ENCODE results near the gene MAP3K19.

The MAP3K19 gene

DNA sequence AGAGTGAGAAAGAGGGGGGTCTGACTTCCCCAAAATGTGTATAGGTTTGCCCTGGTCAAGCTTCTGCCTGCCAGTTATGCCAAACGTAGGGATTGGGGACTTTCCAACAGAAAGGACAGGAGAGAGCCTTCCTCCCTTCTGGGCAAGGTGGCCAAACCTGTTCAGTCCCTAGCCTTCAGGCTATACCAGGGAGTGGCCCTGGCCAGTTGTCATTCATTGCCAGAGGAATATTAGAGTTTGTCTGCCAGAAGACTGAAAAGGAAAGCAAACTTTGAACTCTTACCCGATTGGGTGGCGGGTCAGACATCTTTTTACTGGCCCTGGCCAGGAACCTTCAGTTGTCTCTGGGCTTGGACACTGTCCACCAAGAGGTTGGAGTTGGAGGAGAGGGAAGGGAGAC lies 27.0 kb upstream of the MAP3K19 start:
- Histone ChIP-seq H3K4me3 (ENCODE audit: low read depth, low read length) (no peak overlapping the region), H3K27ac (no peak overlapping the region), H3K36me3 (replicated peaks) (no peaks in the 10 kb centered on the region), H3K27me3 (replicated peaks) (no peaks in the 10 kb centered on the region)
- TF ChIP-seq, protein P1, sequence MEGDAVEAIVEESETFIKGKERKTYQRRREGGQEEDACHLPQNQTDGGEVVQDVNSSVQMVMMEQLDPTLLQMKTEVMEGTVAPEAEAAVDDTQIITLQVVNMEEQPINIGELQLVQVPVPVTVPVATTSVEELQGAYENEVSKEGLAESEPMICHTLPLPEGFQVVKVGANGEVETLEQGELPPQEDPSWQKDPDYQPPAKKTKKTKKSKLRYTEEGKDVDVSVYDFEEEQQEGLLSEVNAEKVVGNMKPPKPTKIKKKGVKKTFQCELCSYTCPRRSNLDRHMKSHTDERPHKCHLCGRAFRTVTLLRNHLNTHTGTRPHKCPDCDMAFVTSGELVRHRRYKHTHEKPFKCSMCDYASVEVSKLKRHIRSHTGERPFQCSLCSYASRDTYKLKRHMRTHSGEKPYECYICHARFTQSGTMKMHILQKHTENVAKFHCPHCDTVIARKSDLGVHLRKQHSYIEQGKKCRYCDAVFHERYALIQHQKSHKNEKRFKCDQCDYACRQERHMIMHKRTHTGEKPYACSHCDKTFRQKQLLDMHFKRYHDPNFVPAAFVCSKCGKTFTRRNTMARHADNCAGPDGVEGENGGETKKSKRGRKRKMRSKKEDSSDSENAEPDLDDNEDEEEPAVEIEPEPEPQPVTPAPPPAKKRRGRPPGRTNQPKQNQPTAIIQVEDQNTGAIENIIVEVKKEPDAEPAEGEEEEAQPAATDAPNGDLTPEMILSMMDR (IDR thresholded peaks at IDR 0.05; ENCODE audit: low read depth, low read length, missing control alignments): no peak
- no peak for DNase-seq
- in situ Hi-C loops (cut with HindIII; ENCODE audit: low pct_ligation_motif_present, low sequenced_read_pairs): no loop called here

DNA sequence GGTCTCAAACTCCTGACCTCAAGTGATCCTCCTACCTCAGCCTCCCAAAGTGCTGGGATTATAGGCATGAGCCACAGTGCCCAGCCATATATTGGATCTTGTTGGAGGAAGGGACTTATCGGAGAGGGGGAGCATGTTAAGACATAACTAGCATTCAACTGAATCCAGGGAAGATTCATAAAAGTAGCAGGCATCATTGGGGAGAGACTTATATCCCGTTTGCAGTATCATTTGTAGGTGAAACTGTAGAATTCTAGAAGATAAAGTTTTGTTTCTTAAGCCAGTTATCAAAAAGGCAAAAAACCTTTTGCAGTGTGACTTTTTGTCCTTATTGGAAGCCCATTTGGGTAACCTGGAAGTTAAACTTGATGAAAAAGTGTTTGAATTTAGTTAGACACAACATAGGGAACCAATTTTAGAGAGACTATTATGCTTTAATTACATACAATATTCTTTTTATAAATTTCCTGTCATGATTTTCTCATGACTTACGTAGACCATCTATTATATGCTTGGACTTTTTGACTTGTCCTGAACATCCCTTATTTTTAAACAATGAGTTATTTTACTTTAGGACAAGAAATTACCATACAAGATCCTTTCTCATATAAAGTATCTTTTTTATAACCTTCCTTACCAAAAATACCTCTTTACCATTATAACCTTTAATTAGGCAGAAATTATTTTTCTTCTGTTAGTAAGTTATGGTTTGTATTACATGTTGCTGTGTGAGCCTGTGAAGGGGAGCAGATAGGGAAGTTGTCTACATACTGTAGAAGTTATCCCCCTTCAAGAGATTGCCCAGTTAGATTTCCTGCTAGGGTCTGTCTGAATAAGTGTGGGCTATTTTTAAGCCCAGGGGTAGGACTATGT lies 25.1 kb upstream of the MAP3K19 start:
- in situ Hi-C loops (cut with HindIII; ENCODE audit: low pct_ligation_motif_present, low sequenced_read_pairs): no loop called here
- Histone ChIP-seq H3K36me3 (replicated peaks) (no peaks in the 10 kb centered on the region), H3K4me3 (ENCODE audit: low read depth, low read length) (no peak overlapping the region), H3K27me3 (replicated peaks) (no peaks in the 10 kb centered on the region), H3K27ac (no peak overlapping the region)
- no peak for DNase-seq
- TF ChIP-seq, protein P1 (IDR thresholded peaks at IDR 0.05; ENCODE audit: low read depth, low read length, missing control alignments): no peak

DNA sequence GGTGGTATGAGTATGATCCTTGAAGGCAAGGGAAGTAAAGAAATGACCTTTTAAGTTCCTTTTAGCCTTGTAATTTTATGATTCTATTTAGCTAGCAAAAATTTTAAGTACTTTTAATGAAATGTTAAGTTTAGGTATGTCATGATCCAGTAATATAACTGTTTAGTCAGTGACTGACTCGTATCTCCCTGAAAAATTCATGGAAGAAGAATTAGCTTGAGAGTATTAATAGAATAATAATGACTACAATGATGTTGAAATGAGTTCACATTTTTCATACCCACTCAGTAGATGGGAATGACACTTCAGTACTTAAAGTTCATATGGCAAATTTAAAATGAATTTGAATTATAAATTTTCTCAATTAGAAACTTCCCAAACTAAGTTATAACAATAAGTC lies 19.5 kb upstream of the MAP3K19 start:
- H3K4me3 ChIP-seq (ENCODE audit: low read depth, low read length): no peak overlapping the region
- H3K27ac ChIP-seq: no peak overlapping the region
- DNase-seq: no peak
- in situ Hi-C loops (cut with HindIII; ENCODE audit: low pct_ligation_motif_present, low sequenced_read_pairs): no loop called here
- H3K36me3 ChIP-seq (replicated peaks): no peaks in the 10 kb centered on the region
- no peaks in the 10 kb centered on the region for H3K27me3 ChIP-seq (replicated peaks)
- TF ChIP-seq, protein P1 (IDR thresholded peaks at IDR 0.05; ENCODE audit: low read depth, low read length, missing control alignments): no peak

DNA sequence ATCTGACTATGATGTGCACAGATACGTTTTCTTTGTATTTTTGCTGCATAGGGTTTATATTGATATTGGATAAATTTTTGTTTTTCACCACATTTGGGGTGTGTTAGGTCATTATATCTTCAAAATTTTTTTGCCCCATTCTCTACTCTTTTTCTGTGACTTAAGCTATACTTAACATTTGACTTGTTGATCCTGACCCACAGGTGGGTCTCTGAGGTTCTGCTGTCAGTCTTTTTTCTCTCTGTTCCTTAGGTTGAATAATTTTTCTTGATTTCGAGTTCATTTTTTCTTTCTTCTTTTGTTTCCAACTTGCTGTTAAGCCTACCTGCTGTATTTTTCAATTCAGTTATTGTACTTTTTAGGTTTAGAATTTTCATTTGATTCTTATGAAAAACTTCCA lies 16.9 kb upstream of the MAP3K19 start:
- Histone ChIP-seq H3K36me3 (replicated peaks) (peaks cover 8% of the 10 kb centered on the region), H3K27me3 (replicated peaks) (no peaks in the 10 kb centered on the region), H3K27ac (no peak overlapping the region), H3K4me3 (ENCODE audit: low read depth, low read length) (no peak overlapping the region)
- in situ Hi-C loops (cut with HindIII; ENCODE audit: low pct_ligation_motif_present, low sequenced_read_pairs): no loop called here
- no peak for DNase-seq
- TF ChIP-seq, protein P1 (IDR thresholded peaks at IDR 0.05; ENCODE audit: low read depth, low read length, missing control alignments): no peak

DNA sequence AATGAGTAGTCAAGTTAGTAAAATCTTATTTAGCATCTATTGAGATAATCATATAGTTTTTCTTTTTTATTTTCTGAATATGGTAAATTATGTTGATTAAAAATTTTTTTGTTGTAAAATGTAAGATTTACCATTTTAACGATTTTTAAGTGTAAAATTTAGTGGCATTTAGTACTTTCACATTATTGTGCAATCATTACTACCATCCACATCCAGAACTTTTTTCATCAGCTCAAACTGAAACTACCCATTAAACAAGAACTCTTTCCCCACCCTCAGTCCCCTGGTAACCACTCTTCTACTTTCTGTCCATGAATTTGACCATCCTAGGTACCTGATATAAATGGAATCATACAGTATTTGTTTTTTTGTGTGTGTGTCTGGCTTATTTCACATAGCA lies 16.0 kb upstream of the MAP3K19 start:
- no peak for DNase-seq
- H3K27me3 ChIP-seq (replicated peaks): no peaks in the 10 kb centered on the region
- H3K27ac ChIP-seq: no peak overlapping the region
- in situ Hi-C loops (cut with HindIII; ENCODE audit: low pct_ligation_motif_present, low sequenced_read_pairs): no loop called here
- H3K4me3 ChIP-seq (ENCODE audit: low read depth, low read length): no peak overlapping the region
- TF ChIP-seq, protein P1 (IDR thresholded peaks at IDR 0.05; ENCODE audit: low read depth, low read length, missing control alignments): no peak
- peaks cover 8% of the 10 kb centered on the region for H3K36me3 ChIP-seq (replicated peaks)

DNA sequence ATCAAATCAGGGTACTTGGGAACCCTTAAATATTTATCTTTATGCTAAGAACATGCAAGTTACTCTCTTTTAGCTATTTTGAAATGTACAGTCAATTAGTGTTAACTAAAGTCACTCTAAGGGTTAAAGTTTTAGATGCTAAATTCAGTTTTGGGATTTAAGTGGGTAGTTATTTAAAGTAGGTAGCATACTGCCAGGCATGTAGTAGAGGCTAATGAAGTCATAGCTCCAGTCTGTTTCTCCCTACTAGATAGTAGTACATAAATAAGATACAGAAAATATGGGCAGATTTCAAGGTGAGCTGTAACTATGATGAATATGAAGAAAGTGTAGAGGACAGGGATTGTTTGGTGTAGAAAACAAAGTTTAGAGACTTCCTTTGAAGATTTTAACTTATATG lies 12.3 kb upstream of the MAP3K19 start:
- peaks cover 8% of the 10 kb centered on the region for H3K36me3 ChIP-seq (replicated peaks)
- DNase-seq: no peak

More for the DNA sequence above, 12.3 kb upstream of the MAP3K19 start:
- in situ Hi-C loops (cut with HindIII; ENCODE audit: low pct_ligation_motif_present, low sequenced_read_pairs): no loop called here
- TF ChIP-seq, protein P1 (IDR thresholded peaks at IDR 0.05; ENCODE audit: low read depth, low read length, missing control alignments): no peak
- no peaks in the 10 kb centered on the region for H3K27me3 ChIP-seq (replicated peaks)
- H3K27ac ChIP-seq: no peak overlapping the region
- H3K4me3 ChIP-seq (ENCODE audit: low read depth, low read length): no peak overlapping the region

Measured in brain microvascular endothelial cell (primary cell).